Measurements from ENCODE around the gene BANK1. TPM values are rescaled to one million over a fixed set of nuclear protein-coding genes. Genes with fewer than 3 reads are reported as not detected.
"Not testable (repeated sequence)": the region's sequence is repeated elsewhere in the genome, so short reads cannot be mapped to it uniquely, and the experiment has no call there.

The BANK1 gene
- polyA plus RNA-seq, 3 donors: 2.0 to 3.0 (median 2.9) TPM

DNA sequence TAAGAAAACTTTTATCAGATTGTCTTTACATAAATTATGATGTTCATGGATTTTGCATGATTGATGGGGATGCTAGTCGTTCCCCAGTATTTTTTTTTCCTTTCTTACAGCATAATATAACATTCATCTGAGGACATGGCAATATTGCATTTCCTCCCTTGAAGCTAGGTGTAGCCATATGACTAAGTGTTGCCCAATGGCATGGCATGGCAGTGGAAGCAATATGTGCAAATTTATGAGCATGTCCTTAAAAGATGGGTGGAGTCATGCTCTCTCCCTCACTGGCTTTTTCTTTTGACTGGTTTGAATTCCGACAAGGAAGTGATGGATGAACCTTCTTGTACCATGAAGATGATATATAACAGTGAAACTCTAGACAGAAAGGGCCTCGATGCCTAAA lies 96.3 kb downstream of the BANK1 start:
- no peak for DNase-seq

DNA sequence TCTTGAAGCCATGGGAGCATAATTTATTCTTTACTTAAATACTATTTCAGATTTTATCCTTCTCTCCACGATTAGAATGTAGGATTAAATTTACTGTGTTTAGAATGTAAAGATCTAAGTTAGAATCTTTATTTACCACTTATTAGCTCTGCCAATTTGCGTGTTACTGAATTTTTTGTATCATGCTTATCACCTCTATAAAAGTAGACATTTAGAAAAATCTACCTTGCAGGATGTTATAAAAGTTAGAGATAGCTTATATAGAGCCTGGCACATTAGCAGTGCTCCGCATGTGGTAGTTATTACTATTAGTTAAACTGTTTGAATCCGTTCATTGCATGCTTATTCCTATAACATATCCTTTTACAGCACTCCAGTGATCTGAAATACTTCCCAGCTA lies 97.9 kb downstream of the BANK1 start:
- DNase-seq: no peak

DNA sequence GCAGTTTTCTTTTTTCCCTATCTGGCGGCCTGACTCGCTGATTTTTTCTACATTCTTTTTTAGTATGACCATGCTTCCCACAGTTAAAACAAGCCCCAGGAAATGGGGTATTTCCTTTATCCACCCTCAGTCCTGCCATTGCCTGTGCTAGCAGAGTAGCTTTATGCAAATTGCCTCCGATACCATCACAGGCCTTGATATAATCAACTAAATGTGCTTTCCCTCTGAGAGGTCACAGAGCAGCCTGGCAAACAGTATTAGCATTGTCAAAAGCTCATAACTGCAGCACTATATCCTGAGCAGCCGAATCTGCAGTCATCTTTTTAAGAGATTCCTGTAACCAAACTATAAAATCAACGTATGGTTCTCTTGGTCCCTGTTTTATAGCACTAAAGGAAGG lies 115.0 kb downstream of the BANK1 start:
- DNase-seq: not testable (repeated sequence)

DNA sequence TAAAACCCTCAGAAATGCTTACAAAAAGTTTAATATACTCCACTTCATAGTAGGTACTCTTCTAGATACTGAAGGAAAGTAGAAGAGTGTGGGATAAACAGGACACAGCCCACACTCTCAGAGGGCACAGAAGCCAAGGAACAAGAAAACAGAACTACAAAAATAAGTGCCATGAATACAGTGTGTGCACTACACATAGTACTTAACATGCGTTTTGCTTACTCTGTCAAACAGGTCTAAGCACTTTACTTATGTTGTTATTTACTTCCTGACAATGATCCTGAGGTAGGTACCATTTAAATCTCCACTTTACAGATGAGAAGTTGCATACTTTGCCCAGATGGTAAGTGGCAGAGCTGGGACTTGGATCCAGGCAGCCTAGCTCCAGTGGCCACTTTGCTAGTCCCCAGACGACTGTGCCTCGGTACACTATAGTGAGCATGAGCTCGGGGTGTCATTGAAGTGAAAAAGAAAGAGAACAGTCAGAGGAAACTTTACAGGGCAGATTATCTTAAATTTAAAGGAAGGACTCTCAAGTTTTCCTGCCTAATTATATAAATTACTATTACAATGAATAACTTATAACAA lies 120.3 kb downstream of the BANK1 start:
- no peak for DNase-seq

DNA sequence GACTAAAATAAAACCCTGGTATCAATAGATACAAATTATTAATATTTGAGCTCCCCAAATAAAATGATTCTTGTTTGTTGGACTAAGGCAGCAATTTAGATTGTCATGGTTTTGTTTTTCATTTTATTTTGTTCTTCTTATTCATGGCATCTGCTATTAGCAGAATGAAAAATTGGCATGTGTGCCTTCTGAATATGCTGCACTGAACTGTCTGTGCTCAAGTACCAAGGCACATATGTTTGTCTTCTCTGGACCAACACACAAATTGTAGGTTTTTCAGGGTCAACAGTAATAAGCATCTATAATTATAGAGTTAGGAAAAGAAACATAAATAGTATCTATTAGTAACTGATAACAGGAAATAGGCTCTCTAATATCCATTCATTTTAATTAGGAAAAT lies 121.1 kb downstream of the BANK1 start:
- no peak for DNase-seq

DNA sequence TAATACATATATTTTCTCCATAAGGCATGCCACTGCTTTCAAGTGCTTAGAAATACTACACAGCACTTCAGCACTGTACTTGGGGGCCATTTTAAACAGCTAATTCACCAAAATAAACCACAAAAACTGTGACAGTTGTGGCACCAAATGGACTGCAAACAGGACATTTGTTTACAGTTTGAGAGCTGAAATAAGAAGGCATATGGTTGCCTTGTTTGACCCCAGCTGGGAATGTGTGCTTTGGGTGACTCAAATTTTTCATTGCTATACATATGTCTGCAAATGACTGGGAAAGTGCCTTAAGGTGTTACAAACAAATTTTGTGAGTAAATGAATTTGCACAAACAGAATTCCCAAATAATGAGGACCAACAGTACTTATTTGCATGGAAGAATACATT lies 124.2 kb downstream of the BANK1 start:
- DNase-seq: no peak

DNA sequence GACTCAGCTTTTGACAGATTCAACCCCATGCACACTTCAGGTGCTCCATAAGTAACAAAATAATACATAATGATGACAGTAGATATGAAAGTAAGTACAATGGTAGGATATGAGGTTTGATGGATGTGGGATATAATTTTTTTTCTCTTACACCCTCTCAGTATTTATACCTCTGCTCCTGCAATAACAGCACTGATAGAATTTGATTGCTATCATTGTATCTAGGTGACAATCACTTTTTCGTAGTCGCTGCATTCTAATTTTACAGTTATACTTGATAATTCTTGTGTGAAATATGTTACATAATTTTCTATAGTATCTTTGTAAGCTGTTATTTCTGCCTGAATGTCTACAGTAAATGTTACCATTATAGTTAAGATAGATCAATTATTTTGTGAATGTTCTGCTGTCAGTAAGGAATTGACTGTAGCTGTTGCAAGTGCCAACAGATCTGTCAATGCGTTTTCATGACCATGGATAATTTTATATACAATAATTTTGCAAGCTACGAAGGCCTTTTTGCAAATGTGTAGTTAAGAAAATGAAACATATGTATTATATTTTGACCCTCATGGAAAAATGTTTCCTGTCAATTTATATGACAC lies 128.9 kb downstream of the BANK1 start:
- no peak for DNase-seq

DNA sequence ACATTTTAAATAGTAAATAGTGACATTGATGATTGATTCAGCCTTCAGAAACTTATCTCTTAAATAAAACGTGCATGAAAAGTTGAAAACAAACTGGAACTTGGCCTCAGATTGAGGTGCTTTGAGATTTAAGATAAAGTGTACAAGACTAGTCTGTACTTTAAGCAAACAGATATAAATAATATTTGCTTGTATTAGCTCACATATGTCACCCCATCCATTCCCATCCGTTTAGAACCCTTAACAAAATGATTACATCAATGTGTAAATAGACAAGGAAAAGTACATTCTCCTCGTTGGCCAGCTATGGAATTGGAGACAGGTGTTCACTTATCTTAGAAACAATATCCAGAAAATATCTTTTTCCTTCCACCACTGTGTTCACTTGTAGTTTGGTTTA lies 130.8 kb downstream of the BANK1 start:
- DNase-seq: no peak

DNA sequence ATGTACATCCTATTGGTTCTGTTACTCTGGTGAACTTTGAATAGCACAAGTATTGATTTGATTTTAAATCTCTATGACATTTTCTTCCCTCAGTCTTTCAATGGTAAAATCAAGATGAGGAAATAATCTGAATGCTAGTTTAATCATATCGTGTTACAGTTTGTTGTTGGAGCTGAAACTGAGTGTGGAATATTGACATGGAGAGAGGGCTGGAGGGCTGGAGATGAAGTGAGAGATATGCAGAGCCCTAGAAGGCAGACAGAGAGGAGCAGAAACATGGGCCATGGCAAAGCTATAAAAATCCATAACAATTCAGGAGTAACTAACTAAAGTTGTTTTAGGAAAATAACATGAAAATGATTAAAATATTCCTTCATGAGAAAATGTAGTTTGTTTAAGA lies 141.1 kb downstream of the BANK1 start:
- DNase-seq: no peak

DNA sequence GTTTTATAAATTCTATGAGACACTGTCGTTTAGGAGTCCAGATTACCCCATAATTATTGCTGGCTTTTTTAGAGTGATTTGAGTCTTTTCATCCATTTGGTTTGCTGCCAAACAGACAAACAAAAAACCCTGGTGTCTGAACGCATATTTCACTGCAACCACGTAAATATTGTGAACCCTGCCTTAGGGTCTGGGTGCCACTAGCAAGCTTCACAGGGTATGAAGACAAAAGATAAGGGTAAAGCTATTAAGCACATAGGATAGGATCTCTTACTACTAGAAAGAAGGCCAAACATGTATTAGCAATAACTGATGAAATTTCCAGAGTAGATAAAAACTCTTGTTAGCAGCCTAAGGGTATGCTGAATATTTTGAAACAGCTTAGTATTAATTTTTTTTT lies 143.3 kb downstream of the BANK1 start:
- DNase-seq: no peak

DNA sequence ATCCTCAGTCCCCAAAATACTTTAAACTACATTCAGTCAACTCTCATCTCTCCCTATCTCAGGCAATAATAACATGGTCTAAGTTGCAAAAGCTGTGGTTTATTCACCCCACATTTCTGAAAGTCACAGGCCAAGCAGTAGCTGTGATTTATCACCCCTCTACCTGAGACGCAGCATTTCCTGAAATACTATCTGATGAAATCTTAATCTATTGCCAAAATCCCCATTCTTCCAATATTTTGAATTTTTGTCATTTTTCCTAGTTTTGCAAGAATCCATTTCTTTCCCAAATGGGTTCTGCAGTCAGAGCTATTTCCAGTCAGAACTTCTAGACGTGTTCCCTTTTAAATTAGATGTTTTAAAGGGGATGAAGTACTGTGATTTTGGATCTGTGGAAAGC lies 148.3 kb downstream of the BANK1 start:
- DNase-seq: no peak

DNA sequence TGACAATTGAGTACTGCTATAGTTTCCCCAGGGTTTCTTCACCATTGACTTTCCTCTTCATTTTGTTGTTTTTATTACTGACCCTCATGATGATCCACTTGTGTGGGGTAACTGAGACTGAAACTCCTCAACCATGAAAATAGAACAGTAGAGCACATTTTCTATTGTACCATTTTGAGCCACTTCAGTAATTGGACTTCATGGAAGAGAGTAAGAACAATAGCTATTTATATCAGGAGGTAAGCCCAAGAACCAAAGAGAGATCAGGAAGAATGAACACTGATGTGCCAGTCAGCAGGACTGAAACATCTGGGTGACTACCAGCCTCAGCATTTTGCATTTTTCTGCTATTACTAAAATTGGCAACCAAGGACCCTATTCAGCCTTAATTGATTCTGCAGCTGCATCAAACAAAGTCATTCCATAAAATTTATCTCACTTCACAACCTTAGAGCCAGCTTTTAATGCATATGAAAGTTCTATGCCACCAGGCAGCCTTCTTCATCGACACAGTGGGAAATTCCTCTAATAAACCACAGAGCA lies 151.4 kb downstream of the BANK1 start:
- no peak for DNase-seq

DNA sequence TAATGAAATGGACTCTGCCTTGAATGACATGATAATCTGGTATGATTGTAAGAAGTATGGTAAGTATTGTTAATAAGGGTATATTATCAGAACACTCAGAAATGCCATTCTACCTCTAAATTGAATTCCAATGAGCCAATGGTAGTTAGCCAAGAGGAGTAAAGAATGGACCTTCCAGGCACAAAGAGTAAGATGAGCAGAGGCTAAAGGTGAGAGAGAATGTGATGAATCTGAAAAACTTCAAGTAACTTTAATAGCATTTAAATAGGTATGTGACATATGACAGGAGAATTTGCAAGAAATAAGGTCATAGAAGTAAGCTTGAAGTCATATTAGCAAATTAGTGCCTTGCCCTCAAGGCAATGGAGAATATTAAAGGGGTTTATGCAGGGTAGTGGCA lies 152.4 kb downstream of the BANK1 start:
- no peak for DNase-seq

DNA sequence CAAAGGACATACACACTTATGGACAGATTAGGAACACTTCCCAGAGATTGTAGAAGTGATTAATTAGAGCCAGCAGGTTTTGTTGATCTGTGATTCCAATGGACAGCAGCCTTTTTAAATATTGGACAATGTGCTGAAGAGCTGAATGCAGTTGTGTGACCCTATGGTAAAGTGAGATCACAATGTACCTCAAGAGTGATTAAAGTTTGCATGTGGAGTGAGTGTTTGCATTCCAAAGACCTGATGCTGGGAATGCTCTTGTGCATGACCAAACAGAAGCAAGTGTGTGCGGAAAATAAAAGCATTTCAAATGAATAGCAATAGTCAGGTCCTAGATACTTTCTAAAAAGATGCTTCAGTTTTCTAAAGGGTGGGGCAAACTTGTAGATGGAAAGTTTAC lies 154.1 kb downstream of the BANK1 start:
- DNase-seq: no peak

DNA sequence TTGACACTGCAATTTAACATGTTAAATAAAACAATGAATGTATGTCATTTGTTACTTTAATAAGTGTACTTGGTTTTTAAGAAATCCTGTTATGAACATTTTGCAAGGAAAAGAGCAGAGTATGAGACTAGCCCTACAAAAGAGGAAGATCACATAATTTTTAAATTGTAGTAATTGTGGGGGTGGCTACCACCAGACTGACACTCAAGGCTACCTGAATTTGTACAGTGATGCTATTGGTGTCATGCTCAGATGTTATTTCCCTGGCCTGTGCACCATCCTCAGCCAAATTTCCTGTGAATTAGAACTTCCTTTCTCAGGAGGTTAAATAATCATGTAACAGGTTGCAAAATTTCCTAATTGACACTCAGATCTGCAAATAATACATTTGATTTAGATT lies 157.5 kb downstream of the BANK1 start:
- DNase-seq: no peak

DNA sequence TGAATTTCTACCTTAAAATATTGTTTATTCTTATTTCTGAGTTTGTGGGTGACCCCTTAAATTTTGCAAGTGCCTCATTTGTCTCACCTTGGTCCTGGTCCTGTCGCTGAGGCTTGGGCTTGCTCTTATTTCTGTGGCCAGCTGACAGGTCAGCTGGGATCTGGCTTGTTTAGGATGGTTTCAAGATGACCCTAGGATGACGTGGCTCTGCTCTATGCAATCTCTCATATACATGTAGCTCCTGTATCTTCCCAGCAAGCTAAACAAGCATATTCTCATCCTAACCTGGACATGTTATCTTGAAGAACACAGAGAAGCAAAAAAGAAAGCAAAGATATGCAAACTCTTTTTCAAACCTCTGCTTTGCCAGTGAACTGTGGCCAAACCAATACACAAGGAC lies 158.4 kb downstream of the BANK1 start:
- no peak for DNase-seq

DNA sequence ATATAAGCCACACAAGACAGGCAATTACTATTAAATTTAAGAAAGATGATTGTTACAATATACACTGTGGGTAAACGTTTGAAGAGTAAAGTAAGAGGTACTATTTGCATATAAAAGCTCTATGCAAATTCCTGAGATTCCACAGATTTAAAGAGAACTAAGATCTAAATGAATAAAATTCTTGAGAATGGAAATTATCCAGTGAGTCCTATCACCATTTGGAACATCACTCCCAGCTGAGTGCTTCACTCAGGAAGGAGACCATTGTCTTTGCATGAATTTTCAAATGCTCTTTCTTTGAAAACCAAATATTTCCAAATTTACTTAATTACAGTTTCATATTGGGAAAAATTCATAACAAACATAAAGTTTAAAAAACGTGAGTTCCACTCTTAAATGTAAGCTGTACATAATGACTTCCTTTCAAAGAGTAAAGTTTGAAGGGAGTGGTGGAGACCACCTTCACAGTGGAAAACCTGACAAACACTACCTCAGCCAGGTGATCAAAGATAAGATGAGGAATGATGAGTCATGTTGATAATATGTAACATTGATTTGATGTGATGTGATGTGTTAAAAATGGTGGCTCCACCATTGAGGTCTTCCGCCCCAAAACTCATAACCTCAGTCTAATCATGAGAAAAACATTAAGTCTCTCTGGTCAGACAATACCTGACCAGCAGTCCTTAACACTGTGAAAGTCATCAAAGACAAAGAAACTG lies 159.9 kb downstream of the BANK1 start:
- DNase-seq: no peak

DNA sequence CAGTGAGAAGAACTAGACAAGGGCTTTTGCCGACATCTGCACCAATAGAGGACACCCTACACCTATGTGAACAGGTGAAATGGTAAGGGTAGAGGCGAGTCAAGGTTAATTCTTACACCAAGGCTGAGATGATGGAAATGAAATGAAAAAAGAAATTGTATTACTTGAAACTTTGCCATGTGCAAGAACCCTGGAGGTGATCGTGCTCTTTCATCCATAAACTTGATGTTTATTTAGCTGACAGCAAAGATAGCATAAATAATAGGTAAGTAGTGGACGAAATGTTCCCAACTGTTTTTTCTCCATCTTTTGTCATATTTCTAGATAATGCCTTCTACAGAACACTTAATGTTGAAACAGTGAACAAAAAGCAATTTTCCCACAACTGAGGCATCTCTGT lies 162.5 kb downstream of the BANK1 start:
- no peak for DNase-seq

DNA sequence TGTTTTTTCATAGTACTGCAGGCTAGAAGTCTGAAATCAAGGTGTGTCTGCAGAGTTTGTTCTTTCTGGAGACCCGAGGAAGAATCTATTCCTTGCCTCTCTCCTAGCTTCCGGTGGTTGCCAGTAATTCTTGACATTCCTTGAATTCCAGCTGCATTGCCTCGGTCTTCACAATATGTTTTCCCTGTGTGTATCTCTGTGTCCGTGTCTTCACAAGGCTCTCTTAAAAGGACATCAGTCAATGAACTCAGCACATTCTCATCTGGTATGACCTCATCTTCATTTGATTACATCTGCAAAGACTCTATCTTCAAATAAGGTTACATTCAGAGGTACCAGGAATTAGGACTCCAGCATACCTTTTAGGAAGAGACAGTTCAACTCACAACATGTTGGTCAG lies 163.4 kb downstream of the BANK1 start:
- DNase-seq: peak; percentile 20

DNA sequence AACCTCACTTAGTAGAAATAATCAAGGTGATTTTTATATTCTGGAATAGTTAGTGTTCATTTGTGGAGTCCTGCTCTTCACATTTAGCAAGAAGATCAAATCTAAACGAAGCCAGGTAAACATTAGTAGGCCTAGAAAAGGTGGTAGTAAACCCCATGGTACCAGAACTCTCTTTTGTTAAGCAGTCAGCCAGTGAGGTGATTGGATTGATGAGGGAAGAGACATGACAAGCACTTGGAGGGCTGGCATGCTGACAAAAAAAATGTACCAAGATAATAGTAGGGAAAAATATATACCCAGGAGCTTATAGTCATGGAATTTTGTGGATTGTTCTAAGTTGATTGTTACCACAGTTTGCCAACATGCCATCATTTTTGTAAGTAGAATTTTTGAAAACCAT lies 163.8 kb downstream of the BANK1 start:
- DNase-seq: no peak

DNA sequence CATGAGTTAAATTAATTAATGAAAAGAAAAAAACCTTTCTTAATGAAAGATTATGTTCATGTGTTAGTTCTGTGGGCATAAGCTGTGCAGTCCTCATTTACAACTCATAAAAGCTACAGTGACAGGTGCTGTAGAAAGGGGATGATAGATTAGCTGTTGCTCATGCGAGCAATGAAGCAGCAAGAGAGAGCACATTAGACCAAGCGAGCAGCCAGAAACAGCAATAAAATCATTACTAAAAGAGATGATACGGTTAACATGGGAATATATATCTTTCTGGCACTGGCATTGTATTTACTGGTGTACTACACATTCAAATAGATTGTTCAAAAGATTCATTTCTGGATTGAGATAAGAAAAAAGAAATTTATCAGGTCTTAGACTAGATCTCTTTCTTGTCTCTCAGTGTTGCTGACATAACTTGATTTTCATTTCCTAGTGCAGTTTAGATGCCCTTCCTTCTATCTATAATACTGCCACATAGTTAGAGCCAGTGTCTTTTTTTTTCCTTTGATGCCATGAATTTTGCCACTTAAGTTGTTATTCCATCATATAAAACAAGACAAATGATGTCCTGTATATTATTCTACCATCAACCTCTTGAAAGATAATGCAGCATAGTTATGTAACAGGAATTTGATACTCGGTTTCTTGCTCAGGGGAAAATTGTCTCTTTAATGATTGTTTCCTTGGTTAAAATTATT lies 164.6 kb downstream of the BANK1 start:
- DNase-seq: peak; percentile 15

DNA sequence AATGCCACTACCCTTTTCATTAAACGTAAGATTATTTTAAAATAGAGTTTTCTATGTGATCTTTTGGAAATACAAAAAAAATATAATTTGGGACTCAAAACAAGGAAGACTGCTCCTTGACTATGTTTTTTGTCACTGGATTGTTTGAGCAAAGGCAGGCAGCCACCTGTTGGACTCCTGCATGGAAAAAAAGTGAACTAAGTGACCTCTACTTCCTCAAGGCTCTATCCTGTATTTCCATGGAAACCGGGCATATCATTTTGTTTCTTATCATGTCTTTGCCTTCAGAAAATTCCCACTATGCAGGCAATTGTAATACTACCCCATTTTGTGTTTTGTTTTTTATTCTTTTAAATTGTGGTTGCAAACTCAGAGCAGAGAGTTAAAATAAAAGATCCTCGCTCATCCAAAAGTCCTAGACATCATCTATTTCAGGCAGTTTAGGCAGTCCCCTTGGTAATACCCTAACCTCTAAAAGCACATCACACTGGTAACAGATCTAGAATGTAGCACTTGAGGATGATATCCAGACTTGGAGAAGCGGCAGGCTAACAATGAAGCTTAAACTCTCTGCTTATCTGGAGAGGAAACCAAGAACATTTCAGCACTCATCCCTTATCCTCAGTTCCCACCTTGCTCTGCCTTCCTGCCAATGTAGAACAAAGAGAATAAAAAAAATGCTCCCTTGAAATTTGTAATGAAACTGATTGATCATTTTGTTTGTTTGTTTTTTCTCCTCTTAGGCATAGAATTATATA lies 165.7 kb downstream of the BANK1 start:
- no peak for DNase-seq

Measured in renal pelvis (tissue), 4 donors.